Activated CD4-positive, CD25-positive, alpha-beta regulatory T cell (primary cell): ENCODE data around the gene DNM2.
"Not testable (repeated sequence)": the region's sequence is repeated elsewhere in the genome, so short reads cannot be mapped to it uniquely, and the experiment has no call there.

Experiments used
- DNase-seq, 4 experiments: peaks; one replicate each; lab custom pipeline; 2025; lab: John Stamatoyannopoulos, UW

The DNM2 gene

DNA sequence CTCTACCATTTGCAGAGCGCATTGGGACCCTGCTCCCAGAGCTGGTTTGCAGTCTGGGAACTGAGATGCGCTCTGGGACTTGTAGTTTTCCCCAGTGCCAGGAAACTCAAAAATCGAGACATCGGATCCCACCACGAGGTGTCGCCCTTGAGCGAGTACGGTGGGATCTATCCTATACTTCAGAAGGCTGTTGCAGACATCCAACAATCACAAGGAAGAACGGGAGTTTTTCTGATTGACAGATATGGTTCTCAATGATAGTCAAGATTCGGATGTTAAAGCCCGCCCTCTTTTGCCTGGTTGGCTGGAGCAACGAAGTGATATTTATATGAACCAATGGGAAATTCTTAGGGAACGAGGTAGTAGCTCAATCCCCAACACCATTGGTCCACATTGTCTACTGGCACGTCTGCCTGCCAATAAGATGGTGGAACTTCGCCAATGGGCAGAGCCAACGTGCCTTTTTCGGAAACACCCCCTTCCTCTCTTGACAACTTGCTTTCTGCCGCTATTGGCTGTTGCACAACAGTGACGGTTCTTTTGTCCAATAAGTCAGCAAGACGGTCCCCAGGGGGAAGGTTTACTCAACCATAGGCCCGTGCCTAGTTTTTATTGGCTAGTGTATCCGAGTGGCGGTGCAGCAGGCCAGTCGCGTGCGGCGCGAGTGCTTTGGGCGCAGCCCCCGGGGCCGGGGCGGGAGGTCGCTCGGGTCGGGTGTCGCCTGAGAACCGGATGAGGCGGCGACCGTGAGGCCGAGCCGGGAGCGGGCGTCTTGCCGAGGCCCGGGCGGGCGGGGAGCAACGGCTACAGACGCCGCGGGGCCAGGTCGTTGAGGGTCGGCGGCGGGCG, at the start of gene DNM2:
TSS of gene DNM2 (plus strand) at position 724 of the 849 bp plus-strand sequence. CDS start 164 bp downstream, outside the sequence.
- DNase-seq = peak; percentile 93 to 94 (median 94)

DNA sequence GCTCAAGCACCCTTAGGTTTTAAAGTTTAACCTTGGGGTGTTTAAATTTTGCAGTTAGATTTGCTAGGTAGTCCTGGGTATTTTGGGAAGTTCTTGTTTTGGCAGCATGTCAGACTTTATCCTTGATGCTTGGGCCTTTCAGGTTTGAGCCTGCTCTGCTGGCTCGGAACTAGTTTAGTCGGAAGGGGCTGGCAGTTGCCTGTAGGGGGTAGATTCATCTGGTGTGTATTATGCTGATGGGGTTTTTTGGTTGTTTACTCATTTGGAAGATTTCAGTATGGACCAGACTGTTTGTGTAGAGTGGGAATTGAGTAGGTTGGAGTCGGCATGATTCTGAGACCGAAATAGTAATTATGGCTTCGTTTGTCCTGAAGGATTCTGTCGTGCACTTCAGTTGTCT, 48.6 kb upstream of the DNM2 start:
- no peak for DNase-seq

GRCh38 chr19:10670182-10670581, 47.7 kb upstream of the DNM2 start:
- no peak for DNase-seq

DNA sequence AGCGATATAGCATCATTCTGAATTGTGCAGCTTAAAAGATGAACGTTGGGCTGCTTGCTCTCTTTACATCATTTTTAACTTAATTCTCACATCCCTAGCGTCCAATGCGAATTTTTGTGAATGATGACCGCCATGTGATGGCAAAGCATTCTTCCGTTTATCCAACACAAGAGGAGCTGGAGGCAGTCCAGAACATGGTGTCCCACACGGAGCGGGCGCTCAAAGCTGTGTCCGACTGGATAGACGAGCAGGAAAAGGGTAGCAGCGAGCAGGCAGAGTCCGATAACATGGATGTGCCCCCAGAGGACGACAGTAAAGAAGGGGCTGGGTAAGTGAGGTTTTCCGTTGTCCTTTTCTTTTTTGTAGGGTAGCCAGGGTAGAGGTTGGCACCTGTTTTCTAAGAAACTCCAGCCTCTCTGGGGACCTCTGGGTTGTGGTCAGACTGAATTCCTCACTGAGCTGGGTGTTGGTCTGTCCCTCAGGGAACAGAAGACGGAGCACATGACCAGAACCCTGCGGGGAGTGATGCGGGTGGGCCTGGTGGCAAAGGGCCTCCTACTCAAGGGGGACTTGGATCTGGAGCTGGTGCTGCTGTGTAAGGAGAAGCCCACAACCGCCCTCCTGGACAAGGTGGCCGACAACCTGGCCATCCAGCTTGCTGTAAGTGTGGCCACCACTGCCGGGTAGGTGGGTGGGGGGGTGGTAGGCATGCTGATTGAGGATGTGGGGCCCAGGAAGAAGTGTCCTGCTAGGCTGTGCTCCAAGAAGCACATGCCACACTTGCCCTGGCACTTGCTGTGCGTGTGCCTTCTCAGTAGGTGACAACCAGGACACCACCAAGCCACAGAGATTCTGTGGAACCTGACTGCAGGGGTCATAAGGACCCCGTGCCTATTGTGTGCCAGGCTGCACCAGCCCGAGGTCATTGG, 46.7 kb upstream of the DNM2 start:
- DNase-seq = no peak

GRCh38 chr19:10671922-10672321, 46.0 kb upstream of the DNM2 start:
- not testable (repeated sequence) for DNase-seq

DNA sequence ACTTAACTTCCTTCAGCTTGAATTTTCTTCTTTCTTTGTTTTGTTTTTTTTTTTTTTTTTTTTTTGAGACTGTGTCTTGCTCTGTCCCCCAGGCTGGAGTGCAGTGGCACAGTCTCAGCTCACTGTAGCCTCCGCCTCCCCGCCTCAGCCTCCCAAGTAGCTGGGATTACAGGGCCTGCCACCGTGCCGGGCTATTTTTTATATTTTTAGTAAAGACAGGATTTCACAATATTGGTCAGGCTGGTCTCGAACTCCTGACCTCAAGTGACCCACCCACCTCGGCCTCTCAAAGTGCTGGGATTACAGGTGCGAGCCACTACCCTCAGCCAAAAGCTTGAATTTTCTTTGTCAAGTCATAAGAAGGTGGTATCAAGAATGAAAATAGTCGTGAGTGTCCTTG, 42.7 kb upstream of the DNM2 start:
- not testable (repeated sequence) for DNase-seq

GRCh38 chr19:10677751-10678150, 40.1 kb upstream of the DNM2 start:
- DNase-seq = no peak

DNA sequence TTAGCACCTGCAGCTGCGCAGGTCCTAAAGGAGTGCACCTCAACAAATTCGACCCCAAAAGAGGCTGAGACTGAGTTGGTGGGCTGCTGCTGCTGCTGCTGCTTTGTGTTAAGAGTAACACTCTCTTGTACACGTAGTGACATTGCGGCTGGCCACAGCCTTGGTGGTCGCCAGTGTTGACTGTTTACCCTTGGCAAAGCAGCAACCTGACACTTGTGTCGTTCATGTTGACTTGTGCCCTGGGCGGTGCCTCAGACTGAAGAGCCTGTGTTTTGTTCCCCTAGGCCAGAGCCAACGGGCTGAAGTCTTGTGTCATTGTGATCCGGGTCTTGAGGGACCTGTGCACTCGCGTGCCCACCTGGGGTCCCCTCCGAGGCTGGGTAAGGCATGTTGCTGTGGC, 39.1 kb upstream of the DNM2 start:
- DNase-seq = no peak

GRCh38 chr19:10679743-10680142, 38.1 kb upstream of the DNM2 start:
- no peak for DNase-seq

DNA sequence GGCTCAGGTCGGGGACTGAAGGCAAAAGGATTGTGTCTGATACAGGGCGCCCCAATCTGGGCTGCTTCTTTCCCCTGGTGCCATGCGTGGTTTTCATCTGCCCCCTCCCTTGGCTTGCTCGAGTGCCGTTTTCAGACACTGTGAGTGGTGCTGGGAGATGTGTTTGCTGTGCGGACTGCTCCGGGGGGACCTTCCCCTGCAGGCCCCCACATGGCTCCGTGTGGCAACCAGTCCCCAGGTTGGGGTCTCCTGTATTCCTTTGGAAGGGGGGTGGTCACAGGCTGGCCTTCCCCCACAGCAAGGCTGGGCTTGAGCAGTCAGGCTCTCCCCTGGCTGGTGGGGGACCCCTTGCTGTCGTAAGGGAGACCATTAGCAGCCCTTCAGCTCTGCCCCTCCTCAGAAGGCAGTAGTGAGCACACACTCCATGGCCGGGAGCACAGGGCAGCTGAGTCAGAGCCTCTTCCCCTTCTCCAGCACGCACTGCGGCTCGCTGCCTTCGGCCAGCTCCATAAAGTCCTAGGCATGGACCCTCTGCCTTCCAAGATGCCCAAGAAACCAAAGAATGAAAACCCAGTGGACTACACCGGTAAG, 37.2 kb upstream of the DNM2 start:
- no peak for DNase-seq

GRCh38 chr19:10681658-10682057, 36.2 kb upstream of the DNM2 start:
- DNase-seq = no peak

DNA sequence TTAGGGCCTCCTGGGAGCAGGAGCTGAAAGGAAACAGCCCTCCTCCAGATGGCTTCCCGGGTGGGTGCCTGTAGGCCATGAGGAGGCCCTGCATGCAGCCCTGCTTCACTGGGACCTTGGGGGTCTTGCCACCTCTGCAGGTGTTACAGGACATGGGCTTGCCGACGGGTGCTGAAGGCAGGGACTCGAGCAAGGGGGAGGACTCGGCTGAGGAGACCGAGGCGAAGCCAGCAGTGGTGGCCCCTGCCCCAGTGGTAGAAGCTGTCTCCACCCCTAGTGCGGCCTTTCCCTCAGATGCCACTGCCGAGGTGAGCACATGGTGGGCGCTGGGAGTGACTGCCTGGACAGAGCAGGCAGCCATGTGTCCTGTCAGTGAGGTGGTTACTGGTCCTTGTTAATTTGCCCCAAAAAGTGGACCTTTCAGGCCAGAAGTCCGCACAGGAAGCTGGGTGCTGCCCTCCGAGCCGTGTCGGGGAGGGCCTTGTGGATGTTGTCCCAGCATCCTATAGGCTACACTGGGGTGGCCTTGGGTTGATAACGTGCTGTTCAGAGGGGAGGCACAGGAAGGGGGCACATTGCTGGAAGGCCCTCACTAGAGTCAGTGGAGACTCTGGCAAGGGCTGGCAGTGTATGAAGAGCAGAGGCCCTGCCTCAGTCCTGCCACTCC, 35.3 kb upstream of the DNM2 start:
- DNase-seq = no peak

DNA sequence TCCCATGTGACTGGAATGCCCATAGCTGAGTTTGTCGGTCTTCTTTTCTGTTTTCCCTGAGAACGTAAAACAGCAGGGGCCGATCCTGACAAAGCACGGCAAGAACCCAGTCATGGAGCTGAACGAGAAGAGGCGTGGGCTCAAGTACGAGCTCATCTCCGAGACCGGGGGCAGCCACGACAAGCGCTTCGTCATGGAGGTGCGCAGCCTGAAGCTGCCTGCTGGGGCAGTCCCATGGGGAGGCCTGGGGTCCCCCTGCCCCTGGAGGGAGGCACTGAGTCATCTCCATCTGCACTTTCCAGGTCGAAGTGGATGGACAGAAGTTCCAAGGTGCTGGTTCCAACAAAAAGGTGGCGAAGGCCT, 34.8 kb upstream of the DNM2 start:
- DNase-seq = no peak

DNA sequence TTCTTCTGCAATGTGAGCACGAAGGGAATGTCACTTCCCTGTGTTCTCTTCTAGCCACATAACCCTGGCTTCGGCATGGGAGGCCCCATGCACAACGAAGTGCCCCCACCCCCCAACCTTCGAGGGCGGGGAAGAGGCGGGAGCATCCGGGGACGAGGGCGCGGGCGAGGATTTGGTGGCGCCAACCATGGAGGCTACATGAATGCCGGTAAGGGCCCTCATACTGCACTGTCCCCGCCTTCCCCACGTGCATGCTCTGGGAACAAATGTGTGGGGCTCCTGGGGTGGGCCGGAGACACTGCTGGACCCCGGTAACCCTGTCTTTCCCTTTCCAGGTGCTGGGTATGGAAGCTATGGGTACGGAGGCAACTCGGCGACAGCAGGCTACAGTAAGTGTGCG, 34.3 kb upstream of the DNM2 start:
- no peak for DNase-seq

GRCh38 chr19:10685210-10685609, 32.7 kb upstream of the DNM2 start:
- no peak for DNase-seq

DNA sequence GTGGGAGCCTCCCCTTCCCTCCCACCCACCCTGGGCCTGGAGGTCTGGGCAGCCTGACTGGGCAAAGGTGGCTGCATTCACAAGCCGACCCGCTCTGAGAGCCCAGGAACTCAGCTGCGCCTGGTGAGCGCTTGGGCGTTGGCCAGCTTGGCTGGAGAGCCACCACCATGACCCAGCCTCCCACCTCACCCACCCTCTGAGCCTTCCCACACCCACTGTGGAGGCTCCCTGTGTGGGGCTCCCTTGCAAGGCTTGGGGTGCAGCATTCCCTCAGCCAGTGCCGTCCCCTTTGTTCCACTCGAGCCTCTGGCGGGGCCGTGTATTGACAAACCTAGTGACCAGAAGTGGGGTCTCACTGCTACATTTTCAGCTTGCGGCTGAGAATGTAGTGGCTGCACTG, 31.7 kb upstream of the DNM2 start:
- no peak for DNase-seq

DNA sequence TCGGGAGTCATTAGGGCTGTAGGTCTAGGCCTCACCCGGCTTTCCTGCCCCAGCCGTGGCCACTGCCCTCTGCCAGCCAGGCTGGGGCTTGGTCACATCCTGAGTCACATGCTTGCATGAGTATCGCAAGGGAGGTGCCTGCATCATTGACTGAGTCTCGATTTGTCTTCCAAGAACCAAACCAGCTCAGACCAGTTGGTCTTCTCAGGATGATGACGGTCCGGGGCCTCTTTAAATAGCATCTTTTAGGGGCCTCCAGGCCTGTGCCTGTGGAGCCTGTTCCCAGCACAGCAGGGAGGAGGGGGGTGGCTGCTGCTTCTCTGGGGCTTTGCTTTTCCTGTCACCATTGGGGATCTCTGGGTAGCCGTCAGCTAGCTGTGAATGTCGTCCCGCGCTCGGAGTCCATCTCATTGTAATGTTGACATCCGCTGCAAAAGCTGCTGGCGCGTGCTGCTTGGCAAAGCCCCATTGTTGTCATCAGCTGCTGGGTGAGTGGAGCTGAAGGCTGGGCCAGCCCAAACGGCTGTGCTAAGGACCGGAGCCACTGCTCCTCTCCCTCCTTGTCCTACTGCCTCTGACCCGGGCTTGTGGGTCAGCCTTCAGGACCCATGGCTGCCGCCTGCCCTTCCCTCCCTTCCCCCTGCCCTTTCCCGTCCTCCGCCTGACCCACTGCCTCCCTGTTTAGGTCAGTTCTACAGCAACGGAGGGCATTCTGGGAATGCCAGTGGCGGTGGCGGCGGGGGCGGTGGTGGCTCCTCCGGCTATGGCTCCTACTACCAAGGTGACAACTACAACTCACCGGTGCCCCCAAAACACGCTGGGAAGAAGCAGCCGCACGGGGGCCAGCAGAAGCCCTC, 31.0 kb upstream of the DNM2 start:
- no peak for DNase-seq

GRCh38 chr19:10687518-10688288, 30.2 kb upstream of the DNM2 start:
- no peak for DNase-seq

- DNase-seq = no peak
Observed at GRCh38 chr19:10688545-10689280, 29.2 kb upstream of the DNM2 start.

DNA sequence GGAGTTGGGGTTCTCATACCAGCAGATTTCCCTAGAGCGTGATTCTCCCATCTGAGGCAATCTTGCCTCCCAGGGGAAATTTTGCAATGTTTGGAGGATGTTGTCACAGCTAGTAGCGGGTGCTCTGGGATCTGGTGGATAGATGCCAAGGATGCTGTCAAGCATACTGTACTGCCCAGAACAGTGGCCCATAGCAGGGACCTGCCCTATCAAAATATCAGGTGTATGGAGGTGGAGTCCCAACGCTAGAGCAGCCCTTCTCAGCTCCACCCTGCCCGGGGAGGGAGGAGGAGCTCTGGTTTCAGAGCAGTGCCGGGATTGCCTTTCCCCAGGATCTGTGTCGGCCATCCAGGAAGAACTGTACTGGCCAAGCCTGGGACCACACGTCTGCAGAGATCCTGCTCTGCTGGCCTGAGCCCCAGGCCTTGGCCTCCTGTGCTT, 27.5 kb upstream of the DNM2 start:
- DNase-seq = no peak
